K562 (cell line): ENCODE results near the gene PLP2. TPM values are rescaled to one million over a fixed set of nuclear protein-coding genes. Genes with fewer than 3 reads are reported as not detected.

ENCODE experiments used
- CBX8 ChIP-seq: fragments of 200-600 bp; sonication (generic); IDR thresholded peaks from 2 replicates; pipeline ENCODE4 v1.6.1; 2012; ENCODE audit warnings: borderline replicate concordance, mixed run types, low read depth, mild to moderate bottlenecking, moderate library complexity, mixed read lengths, low read length, control low read depth, inconsistent platforms; ENCODE audit not compliant: poor library complexity, severe bottlenecking; ENCODE audit errors: extremely low read depth
- FOXA3 ChIP-seq, 2 experiments: fragments of 450-650 bp in 1 of 2; sonication (generic) in 1 of 2; formaldehyde crosslinking; IDR thresholded peaks in 1 of 2; conservative IDR thresholded peaks in 1 of 2; 2 replicates each; pipeline versions ENCODE4 v1.4.0 to v1.8.0; 2020 to 2022; ENCODE audit warnings: mild to moderate bottlenecking in 2 of 2, missing genetic modification reagents in 1 of 2
- FOXK2 ChIP-seq, 2 experiments: fragments of 450-650 bp; IDR thresholded peaks in 1 of 2; conservative IDR thresholded peaks in 1 of 2; 2 replicates each; pipeline ENCODE4 v1.6.1; 2016; ENCODE audit warnings: low read depth in 2 of 2, mild to moderate bottlenecking in 1 of 2
- MAFF ChIP-seq: IDR thresholded peaks from 2 replicates; pipeline ENCODE4 v1.6.1; 2012; ENCODE audit warnings: low read length, improper control_type of control experiment
- MBD2 ChIP-seq: sonication (generic); IDR thresholded peaks from 2 replicates; pipeline ENCODE4 v1.6.1; 2016; ENCODE audit warnings: low read depth, borderline replicate concordance
- NCOA4 ChIP-seq: fragments of 450-650 bp; IDR thresholded peaks from 2 replicates; pipeline ENCODE4 v1.6.1; 2018; ENCODE audit warnings: mild to moderate bottlenecking; ENCODE audit not compliant: partially characterized antibody
- NFIC ChIP-seq: fragments of 450-650 bp; IDR thresholded peaks from 2 replicates; pipeline ENCODE4 v1.6.1; 2017; ENCODE audit warnings: mild to moderate bottlenecking, inconsistent platforms
- PHB2 ChIP-seq: fragments of 450-650 bp; IDR thresholded peaks from 2 replicates; pipeline ENCODE4 v1.6.1; 2017; ENCODE audit warnings: low read depth
- PHF21A ChIP-seq: fragments of 450-650 bp; IDR thresholded peaks from 2 replicates; pipeline ENCODE4 v1.6.1; 2017; ENCODE audit warnings: low read depth, borderline replicate concordance
- PRPF4 ChIP-seq: fragments of 200-400 bp; formaldehyde crosslinking; IDR thresholded peaks from one replicate; pipeline ENCODE4 v1.6.1; 2017; ENCODE audit warnings: low read length, low read depth, mild to moderate bottlenecking; ENCODE audit not compliant: insufficient read depth, poor library complexity, severe bottlenecking
- SAFB2 ChIP-seq: fragments of 200-400 bp; formaldehyde crosslinking; IDR thresholded peaks from 2 replicates; pipeline ENCODE4 v1.6.1; 2018; ENCODE audit warnings: borderline replicate concordance, low read length, low read depth, moderate library complexity; ENCODE audit not compliant: severe bottlenecking
- SMARCC2 ChIP-seq: fragments of 450-650 bp; IDR thresholded peaks from 2 replicates; pipeline ENCODE4 v1.6.1; 2017; ENCODE audit warnings: antibody characterized with exemption, moderate library complexity, mild to moderate bottlenecking, low read depth
- SMC3 ChIP-seq: conservative IDR thresholded peaks from 2 replicates; pipeline ENCODE4 v1.6.1; 2011; ENCODE audit warnings: low read depth, low read length, improper control_type of control experiment; ENCODE audit not compliant: insufficient read depth
- SPI1 ChIP-seq: IDR thresholded peaks from 2 replicates; pipeline ENCODE4 v1.6.1; 2011; ENCODE audit warnings: low read depth, low read length, control low read depth, borderline replicate concordance
- ZC3H11A ChIP-seq: IDR thresholded peaks from 2 replicates; pipeline ENCODE4 v1.6.1; 2012; ENCODE audit warnings: low read depth, low read length, improper control_type of control experiment
- ZNF57 ChIP-seq: fragments of 450-650 bp; formaldehyde crosslinking; IDR thresholded peaks from 2 replicates; pipeline ENCODE4 v1.4.0; 2020; ENCODE audit warnings: mild to moderate bottlenecking, moderate library complexity
- polyA plus RNA-seq, 8 experiments: library from polyadenylated mRNA; depleted of rRNA in 4 of 8; stranded (reverse) in 5 of 8; unstranded in 3 of 8; fragments of >200 nt; fragmentation: Nextera tagmentation in 2 of 8; fragmentation: Illumina TruSeq in 1 of 8; extraction: Ambion mirVana in 2 of 8; extraction: Trizol in 1 of 8; gene quantifications; 2 replicates each; pipeline versions ENCODE4 v1.2.1 to v1.2.3, GENCODE V29; 2011 to 2014; ENCODE audit warnings: inconsistent platforms in 1 of 8, missing spikeins in 1 of 8
- total RNA-seq, 7 experiments: library from RNA; depleted of rRNA in 6 of 7; stranded (reverse); fragments of >200 nt in 6 of 7; fragmentation: Illumina TruSeq in 2 of 7; extraction: Trizol in 2 of 7; gene quantifications; 2 replicates each; pipeline versions ENCODE4 v1.2.1 to v1.2.3, GENCODE V29; 2011 to 2021; ENCODE audit warnings: low replicate concordance in 1 of 7
- TF ChIP-seq, protein P1 (sequence below): sonication (generic); formaldehyde crosslinking; IDR thresholded peaks from 2 replicates; pipeline ENCODE4 v1.8.1; 2023; ENCODE audit warnings: mild to moderate bottlenecking, missing genetic modification reagents
- TF ChIP-seq, protein P2 (sequence below): sonication (generic); formaldehyde crosslinking; IDR thresholded peaks from 2 replicates; pipeline ENCODE4 v1.8.1; 2023; ENCODE audit warnings: missing genetic modification reagents, mild to moderate bottlenecking, borderline replicate concordance
- TF ChIP-seq, protein P3 (sequence below): sonication (generic); formaldehyde crosslinking; IDR thresholded peaks from 2 replicates; pipeline ENCODE4 v1.8.0; 2022; ENCODE audit warnings: mild to moderate bottlenecking, missing genetic modification reagents

Gene PLP2
- total and polyA plus RNA-seq, 9 of the 15 experiments (the other 6 are each of a cell fraction or from before 2014, with no cell fraction given) = 34.7 to 236 (median 112) TPM

DNA sequence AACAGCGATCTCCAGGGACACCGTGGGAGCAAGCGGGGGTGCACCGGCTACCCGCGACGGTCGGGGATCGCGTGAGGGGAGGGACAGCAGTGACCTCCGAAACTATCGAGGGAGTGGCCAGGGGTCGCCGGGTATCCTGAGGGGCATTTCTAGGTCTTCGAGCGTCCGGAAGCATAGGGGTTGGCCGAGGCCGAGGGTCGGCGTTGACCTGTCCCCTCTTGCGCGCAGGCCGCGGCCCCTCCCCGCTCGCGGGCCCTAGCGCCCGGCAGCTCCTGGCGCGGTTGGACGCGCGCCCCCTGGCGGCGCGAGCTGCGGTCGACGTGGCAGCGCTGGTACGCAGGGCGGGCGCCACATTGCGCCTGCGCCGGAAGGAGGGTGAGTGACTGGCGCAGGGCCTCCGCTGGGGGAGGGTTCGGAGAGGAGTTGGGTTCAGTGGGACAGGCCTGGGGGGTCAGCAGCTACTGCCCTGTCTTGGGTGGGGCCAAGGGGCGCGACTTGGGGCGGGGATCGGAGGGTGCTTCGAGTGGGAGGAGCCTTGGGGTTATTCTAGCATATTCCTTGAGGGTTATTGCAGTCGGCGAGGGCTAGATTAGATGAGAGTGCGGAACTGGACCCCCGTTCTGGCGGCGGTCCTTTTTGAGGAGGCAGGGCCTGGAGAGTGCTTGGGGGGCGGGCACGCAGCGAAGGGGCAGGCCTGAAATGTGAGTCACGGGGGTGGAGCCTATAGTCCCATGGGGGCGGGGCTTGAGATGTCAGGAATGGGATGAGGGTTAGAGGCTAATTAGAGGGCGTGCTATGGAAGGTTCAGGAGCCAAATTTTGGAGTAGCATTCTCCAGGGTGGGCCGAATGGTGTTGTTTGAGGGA is 7.9 kb upstream of the PLP2 start (continued):
- TF ChIP-seq FOXA3 (CRISPR knock-in tag; conservative IDR thresholded peaks at IDR 0.05 in 1 of 2, IDR thresholded peaks at IDR 0.05 in 1 of 2) = no peak
- TF ChIP-seq SPI1 = no peak
- no peak for TF ChIP-seq MAFF
- no peak for TF ChIP-seq SAFB2
- no peak for TF ChIP-seq SMARCC2
- no peak for TF ChIP-seq NCOA4
- peak; percentile 28; the same call in 1 of the 2 replicates for TF ChIP-seq PHF21A
- no peak for TF ChIP-seq PRPF4
- TF ChIP-seq ZNF57 (CRISPR knock-in tag) = no peak
- TF ChIP-seq, protein P1, sequence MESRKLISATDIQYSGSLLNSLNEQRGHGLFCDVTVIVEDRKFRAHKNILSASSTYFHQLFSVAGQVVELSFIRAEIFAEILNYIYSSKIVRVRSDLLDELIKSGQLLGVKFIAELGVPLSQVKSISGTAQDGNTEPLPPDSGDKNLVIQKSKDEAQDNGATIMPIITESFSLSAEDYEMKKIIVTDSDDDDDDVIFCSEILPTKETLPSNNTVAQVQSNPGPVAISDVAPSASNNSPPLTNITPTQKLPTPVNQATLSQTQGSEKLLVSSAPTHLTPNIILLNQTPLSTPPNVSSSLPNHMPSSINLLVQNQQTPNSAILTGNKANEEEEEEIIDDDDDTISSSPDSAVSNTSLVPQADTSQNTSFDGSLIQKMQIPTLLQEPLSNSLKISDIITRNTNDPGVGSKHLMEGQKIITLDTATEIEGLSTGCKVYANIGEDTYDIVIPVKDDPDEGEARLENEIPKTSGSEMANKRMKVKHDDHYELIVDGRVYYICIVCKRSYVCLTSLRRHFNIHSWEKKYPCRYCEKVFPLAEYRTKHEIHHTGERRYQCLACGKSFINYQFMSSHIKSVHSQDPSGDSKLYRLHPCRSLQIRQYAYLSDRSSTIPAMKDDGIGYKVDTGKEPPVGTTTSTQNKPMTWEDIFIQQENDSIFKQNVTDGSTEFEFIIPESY = peak; percentile 67; the same call in 1 of the 2 replicates
- TF ChIP-seq, protein P2, sequence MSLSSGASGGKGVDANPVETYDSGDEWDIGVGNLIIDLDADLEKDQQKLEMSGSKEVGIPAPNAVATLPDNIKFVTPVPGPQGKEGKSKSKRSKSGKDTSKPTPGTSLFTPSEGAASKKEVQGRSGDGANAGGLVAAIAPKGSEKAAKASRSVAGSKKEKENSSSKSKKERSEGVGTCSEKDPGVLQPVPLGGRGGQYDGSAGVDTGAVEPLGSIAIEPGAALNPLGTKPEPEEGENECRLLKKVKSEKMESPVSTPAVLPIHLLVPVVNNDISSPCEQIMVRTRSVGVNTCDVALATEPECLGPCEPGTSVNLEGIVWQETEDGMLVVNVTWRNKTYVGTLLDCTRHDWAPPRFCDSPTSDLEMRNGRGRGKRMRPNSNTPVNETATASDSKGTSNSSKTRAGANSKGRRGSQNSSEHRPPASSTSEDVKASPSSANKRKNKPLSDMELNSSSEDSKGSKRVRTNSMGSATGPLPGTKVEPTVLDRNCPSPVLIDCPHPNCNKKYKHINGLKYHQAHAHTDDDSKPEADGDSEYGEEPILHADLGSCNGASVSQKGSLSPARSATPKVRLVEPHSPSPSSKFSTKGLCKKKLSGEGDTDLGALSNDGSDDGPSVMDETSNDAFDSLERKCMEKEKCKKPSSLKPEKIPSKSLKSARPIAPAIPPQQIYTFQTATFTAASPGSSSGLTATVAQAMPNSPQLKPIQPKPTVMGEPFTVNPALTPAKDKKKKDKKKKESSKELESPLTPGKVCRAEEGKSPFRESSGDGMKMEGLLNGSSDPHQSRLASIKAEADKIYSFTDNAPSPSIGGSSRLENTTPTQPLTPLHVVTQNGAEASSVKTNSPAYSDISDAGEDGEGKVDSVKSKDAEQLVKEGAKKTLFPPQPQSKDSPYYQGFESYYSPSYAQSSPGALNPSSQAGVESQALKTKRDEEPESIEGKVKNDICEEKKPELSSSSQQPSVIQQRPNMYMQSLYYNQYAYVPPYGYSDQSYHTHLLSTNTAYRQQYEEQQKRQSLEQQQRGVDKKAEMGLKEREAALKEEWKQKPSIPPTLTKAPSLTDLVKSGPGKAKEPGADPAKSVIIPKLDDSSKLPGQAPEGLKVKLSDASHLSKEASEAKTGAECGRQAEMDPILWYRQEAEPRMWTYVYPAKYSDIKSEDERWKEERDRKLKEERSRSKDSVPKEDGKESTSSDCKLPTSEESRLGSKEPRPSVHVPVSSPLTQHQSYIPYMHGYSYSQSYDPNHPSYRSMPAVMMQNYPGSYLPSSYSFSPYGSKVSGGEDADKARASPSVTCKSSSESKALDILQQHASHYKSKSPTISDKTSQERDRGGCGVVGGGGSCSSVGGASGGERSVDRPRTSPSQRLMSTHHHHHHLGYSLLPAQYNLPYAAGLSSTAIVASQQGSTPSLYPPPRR (CRISPR knock-in tag) = no peak
- no peak for TF ChIP-seq NFIC
- TF ChIP-seq, protein P3, sequence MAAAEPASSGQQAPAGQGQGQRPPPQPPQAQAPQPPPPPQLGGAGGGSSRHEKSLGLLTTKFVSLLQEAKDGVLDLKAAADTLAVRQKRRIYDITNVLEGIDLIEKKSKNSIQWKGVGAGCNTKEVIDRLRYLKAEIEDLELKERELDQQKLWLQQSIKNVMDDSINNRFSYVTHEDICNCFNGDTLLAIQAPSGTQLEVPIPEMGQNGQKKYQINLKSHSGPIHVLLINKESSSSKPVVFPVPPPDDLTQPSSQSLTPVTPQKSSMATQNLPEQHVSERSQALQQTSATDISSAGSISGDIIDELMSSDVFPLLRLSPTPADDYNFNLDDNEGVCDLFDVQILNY = no peak
- TF ChIP-seq ZC3H11A = no peak
- 0 out of 2 replicates have a peak, but pooled peaks have one; percentile 13 for TF ChIP-seq SMC3
- TF ChIP-seq FOXK2 (conservative IDR thresholded peaks at IDR 0.05 in 1 of 2, IDR thresholded peaks at IDR 0.05 in 1 of 2; ENCODE audit: low read depth in 2 of 2) = peak in 1 of 2 experiments; percentile 96; a peak in 2 of 4 replicates
- TF ChIP-seq MBD2 = peak; percentile 33; the same call in 1 of the 2 replicates
- no peak for TF ChIP-seq PHB2
- no peak for TF ChIP-seq CBX8
